Memory B cell (primary cell): ENCODE measurements around the gene ERFE.
A peak's percentile ranks its signal among the peaks of the same experiment; 100 is the strongest.

Experiments used
- ATAC-seq: fragments of 150-1000 bp; cut with Tn5 transposase; 2 replicates; pipeline ENCODE4 v1.10.0; 2021; ENCODE audit warnings: low read depth, mild to moderate bottlenecking, moderate library complexity
- DNase-seq, 2 donors: peaks; one replicate each; pipeline ENCODE4 v3.0.0; 2022; ENCODE audit warnings: low spot score in 2 of 2
- H3K27ac Mint-ChIP-seq: one replicate; pipeline ENCODE4 v1.8.0; 2022; ENCODE audit warnings: mild to moderate bottlenecking, moderate library complexity, mixed read lengths
- H3K27me3 Mint-ChIP-seq: one replicate; pipeline ENCODE4 v1.8.0; 2022; ENCODE audit warnings: mixed read lengths
- H3K36me3 Mint-ChIP-seq: one replicate; pipeline ENCODE4 v1.8.0; 2022; ENCODE audit warnings: mild to moderate bottlenecking, mixed read lengths
- H3K4me1 Mint-ChIP-seq: one replicate; pipeline ENCODE4 v1.8.0; 2022; ENCODE audit warnings: mixed read lengths
- H3K4me3 Mint-ChIP-seq: one replicate; pipeline ENCODE4 v1.8.0; 2022; ENCODE audit warnings: mild to moderate bottlenecking, moderate library complexity, mixed read lengths
- H3K9me3 Mint-ChIP-seq: one replicate; pipeline ENCODE4 v1.8.0; 2022; ENCODE audit warnings: mixed read lengths

The ERFE gene

GRCh38 chr2:238203094-238203972, 44.6 kb downstream of the ERFE start, which contains the start of gene ILKAP:
TSS of gene ILKAP (minus strand) at chr2:238203695. CDS start at chr2:238203553, 142 bp downstream.
- H3K27me3 Mint-ChIP-seq: no peaks in the 10 kb centered on the region
- H3K36me3 Mint-ChIP-seq: no peaks in the 10 kb centered on the region
- H3K27ac Mint-ChIP-seq: peak within 1 kb of the TSS; percentile 72
- H3K9me3 Mint-ChIP-seq: no peaks in the 10 kb centered on the region
- H3K4me3 Mint-ChIP-seq: peak within 1 kb of the TSS; percentile 83
- ATAC-seq (peak; percentile 93), DNase-seq (peak; percentile 86 to 89)
- peaks cover 28% of the 10 kb centered on the region for H3K4me1 Mint-ChIP-seq

GRCh38 chr2:238203973-238204683, 45.4 kb downstream of the ERFE start:
- peak; percentile 4 for ATAC-seq
- no peaks in the 10 kb centered on the region for H3K27me3 Mint-ChIP-seq

GRCh38 chr2:238207006-238207405, 48.2 kb downstream of the ERFE start:
- ATAC-seq: no peak
- no peaks in the 10 kb centered on the region for H3K9me3 Mint-ChIP-seq
- H3K4me3 Mint-ChIP-seq: no peak overlapping the region
- no peaks in the 10 kb centered on the region for H3K27me3 Mint-ChIP-seq
- H3K36me3 Mint-ChIP-seq: no peaks in the 10 kb centered on the region
- peaks cover 18% of the 10 kb centered on the region for H3K4me1 Mint-ChIP-seq
- H3K27ac Mint-ChIP-seq: no peak overlapping the region
- no peak for DNase-seq

More at GRCh38 chr2:238203973-238204683, 45.4 kb downstream of the ERFE start:
- DNase-seq: no peak
- H3K4me1 Mint-ChIP-seq: peaks cover 25% of the 10 kb centered on the region
- H3K9me3 Mint-ChIP-seq: no peaks in the 10 kb centered on the region
- H3K4me3 Mint-ChIP-seq: peak overlapping the region; percentile 81
- peak overlapping the region; percentile 72 for H3K27ac Mint-ChIP-seq
- H3K36me3 Mint-ChIP-seq: no peaks in the 10 kb centered on the region

GRCh38 chr2:238216651-238217184, 57.9 kb downstream of the ERFE start:
- DNase-seq (no peak), ATAC-seq (no peak)
- Mint-ChIP-seq H3K4me1 (no peaks in the 10 kb centered on the region), H3K27ac (no peak overlapping the region), H3K36me3 (peaks cover 2% of the 10 kb centered on the region), H3K27me3 (peaks cover 1% of the 10 kb centered on the region), H3K4me3 (no peak overlapping the region), H3K9me3 (no peaks in the 10 kb centered on the region)
